Measurements from ENCODE around the gene PCDHA7.
"Not testable (repeated sequence)": the region's sequence is repeated elsewhere in the genome, so short reads cannot be mapped to it uniquely, and the experiment has no call there.

The PCDHA7 gene

GRCh38 chr5:140822281-140822629 is 11.8 kb upstream of the PCDHA7 start:
- Mint-ChIP-seq H3K4me3 (no peak overlapping the region), H3K27ac (no peak overlapping the region), H3K4me1 (peaks cover 5% of the 10 kb centered on the region), H3K9me3 (peaks cover 65% of the 10 kb centered on the region), H3K36me3 (ENCODE audit: low read depth) (peaks cover 71% of the 10 kb centered on the region), H3K27me3 (ENCODE audit: low read depth, poor library complexity) (no peaks in the 10 kb centered on the region)
- no peak for DNase-seq
- no peak for TF ChIP-seq CTCF (IDR thresholded peaks at IDR 0.05)

- DNase-seq; H3K27me3 Mint-ChIP-seq (ENCODE audit: low read depth, poor library complexity); H3K4me3 Mint-ChIP-seq; H3K27ac Mint-ChIP-seq; H3K4me1 Mint-ChIP-seq: not testable (repeated sequence)
- H3K36me3 Mint-ChIP-seq (ENCODE audit: low read depth), result peaks cover 71% of the 10 kb centered on the region
- H3K9me3 Mint-ChIP-seq, result peaks cover 63% of the 10 kb centered on the region
Measured at GRCh38 chr5:140822969-140823368, 11.1 kb upstream of the PCDHA7 start.

- no peaks in the 10 kb centered on the region for H3K27me3 Mint-ChIP-seq (ENCODE audit: low read depth, poor library complexity)
- DNase-seq, result no peak
Measured at GRCh38 chr5:140823475-140823874, 10.6 kb upstream of the PCDHA7 start.

GRCh38 chr5:140827704-140828361 is 6.2 kb upstream of the PCDHA7 start, which contains the start of gene PCDHA6:
Gene PCDHA6 (plus strand): TSS chr5:140827960. CDS start chr5:140828092, 132 bp downstream.
- Mint-ChIP-seq H3K36me3 (ENCODE audit: low read depth) (peaks cover 81% of the 10 kb centered on the region), H3K4me1 (peaks cover 5% of the 10 kb centered on the region), H3K4me3 (peak within 1 kb of the TSS; percentile 80), H3K27ac (peak within 1 kb of the TSS; percentile 60), H3K9me3 (peaks cover 73% of the 10 kb centered on the region), H3K27me3 (ENCODE audit: low read depth, poor library complexity) (no peaks in the 10 kb centered on the region)
- peak; percentile 37 for TF ChIP-seq CTCF (IDR thresholded peaks at IDR 0.05)
- peak; percentile 25 for DNase-seq

More at GRCh38 chr5:140823475-140823874, 10.6 kb upstream of the PCDHA7 start:
- Mint-ChIP-seq H3K9me3 (peaks cover 63% of the 10 kb centered on the region), H3K27ac (no peak overlapping the region), H3K4me1 (peaks cover 5% of the 10 kb centered on the region), H3K4me3 (no peak overlapping the region), H3K36me3 (ENCODE audit: low read depth) (peaks cover 71% of the 10 kb centered on the region)
- no peak for TF ChIP-seq CTCF (IDR thresholded peaks at IDR 0.05)

- DNase-seq, result no peak
- peaks cover 5% of the 10 kb centered on the region for H3K4me1 Mint-ChIP-seq
- H3K27ac Mint-ChIP-seq, result no peak overlapping the region
- peak overlapping the region; percentile 80 for H3K4me3 Mint-ChIP-seq
- H3K27me3 Mint-ChIP-seq (ENCODE audit: low read depth, poor library complexity), result no peaks in the 10 kb centered on the region
- peak; percentile 20 for TF ChIP-seq CTCF (IDR thresholded peaks at IDR 0.05)
- H3K9me3 Mint-ChIP-seq, result peaks cover 75% of the 10 kb centered on the region
- peaks cover 81% of the 10 kb centered on the region for H3K36me3 Mint-ChIP-seq (ENCODE audit: low read depth)
Measured at GRCh38 chr5:140828362-140828737, 5.7 kb upstream of the PCDHA7 start.

GRCh38 chr5:140829511-140830501 is 4.3 kb upstream of the PCDHA7 start:
- peaks cover 82% of the 10 kb centered on the region for H3K36me3 Mint-ChIP-seq (ENCODE audit: low read depth)
- not testable (repeated sequence) for H3K4me3 Mint-ChIP-seq, DNase-seq

GRCh38 chr5:140834439-140835008 is 455 bp downstream of the PCDHA7 start:
- H3K4me3 Mint-ChIP-seq; H3K27me3 Mint-ChIP-seq (ENCODE audit: low read depth, poor library complexity); H3K4me1 Mint-ChIP-seq; DNase-seq; H3K27ac Mint-ChIP-seq: not testable (repeated sequence)
- Mint-ChIP-seq H3K9me3 (peaks cover 79% of the 10 kb centered on the region), H3K36me3 (ENCODE audit: low read depth) (peaks cover 80% of the 10 kb centered on the region)

More at GRCh38 chr5:140829511-140830501, 4.3 kb upstream of the PCDHA7 start:
- not testable (repeated sequence) for H3K27ac Mint-ChIP-seq; H3K4me1 Mint-ChIP-seq; H3K27me3 Mint-ChIP-seq (ENCODE audit: low read depth, poor library complexity)
- H3K9me3 Mint-ChIP-seq, result peaks cover 81% of the 10 kb centered on the region
